BLaER1 treated with 17β-estradiol and CSF1 and Interleukin-3, amounts not matched to agents 10 nM and 100 nM (cell line): Measurements from ENCODE around the gene ADAM11.

Source experiments
- H3K27ac ChIP-seq, 11 experiments: shearing (Covaris generic); formaldehyde crosslinking; 2 replicates each; pipeline ENCODE4 v1.8.1; 2022
- H3K27me3 ChIP-seq, 11 experiments: shearing (Covaris generic); formaldehyde crosslinking; 2 replicates each; pipeline ENCODE4 v1.8.1; 2022
- H3K36me3 ChIP-seq, 11 experiments: shearing (Covaris generic); formaldehyde crosslinking; 2 replicates each; pipeline ENCODE4 v1.8.1; 2022
- H3K4me1 ChIP-seq, 10 experiments: shearing (Covaris generic); formaldehyde crosslinking; 2 replicates each; pipeline ENCODE4 v1.8.1; 2022
- H3K4me2 ChIP-seq, 11 experiments: shearing (Covaris generic); formaldehyde crosslinking; 2 replicates each; pipeline ENCODE4 v1.8.1; 2022
- H3K4me3 ChIP-seq, 10 experiments: shearing (Covaris generic); formaldehyde crosslinking; 2 replicates each; pipeline ENCODE4 v1.8.1; 2022
- H3K9ac ChIP-seq, 11 experiments: shearing (Covaris generic); formaldehyde crosslinking; 2 replicates each; pipeline ENCODE4 v1.8.1; 2022
- H3K9me3 ChIP-seq, 11 experiments: shearing (Covaris generic); formaldehyde crosslinking; replicated peaks in 1 of 11; 2 replicates each; pipeline ENCODE4 v1.8.1; 2022
- H4K20me1 ChIP-seq, 11 experiments: shearing (Covaris generic); formaldehyde crosslinking; 2 replicates each; pipeline ENCODE4 v1.8.1; 2022
- Cebpa-rat ChIP-seq, 11 experiments: shearing (Covaris generic); IDR thresholded peaks; 2 replicates each; pipeline ENCODE4 v1.8.1; 2022

ADAM11 gene

GRCh38 chr17:44775838-44776621, 17.2 kb downstream of the ADAM11 start:
- H3K27ac ChIP-seq = no peak overlapping the region

DNA sequence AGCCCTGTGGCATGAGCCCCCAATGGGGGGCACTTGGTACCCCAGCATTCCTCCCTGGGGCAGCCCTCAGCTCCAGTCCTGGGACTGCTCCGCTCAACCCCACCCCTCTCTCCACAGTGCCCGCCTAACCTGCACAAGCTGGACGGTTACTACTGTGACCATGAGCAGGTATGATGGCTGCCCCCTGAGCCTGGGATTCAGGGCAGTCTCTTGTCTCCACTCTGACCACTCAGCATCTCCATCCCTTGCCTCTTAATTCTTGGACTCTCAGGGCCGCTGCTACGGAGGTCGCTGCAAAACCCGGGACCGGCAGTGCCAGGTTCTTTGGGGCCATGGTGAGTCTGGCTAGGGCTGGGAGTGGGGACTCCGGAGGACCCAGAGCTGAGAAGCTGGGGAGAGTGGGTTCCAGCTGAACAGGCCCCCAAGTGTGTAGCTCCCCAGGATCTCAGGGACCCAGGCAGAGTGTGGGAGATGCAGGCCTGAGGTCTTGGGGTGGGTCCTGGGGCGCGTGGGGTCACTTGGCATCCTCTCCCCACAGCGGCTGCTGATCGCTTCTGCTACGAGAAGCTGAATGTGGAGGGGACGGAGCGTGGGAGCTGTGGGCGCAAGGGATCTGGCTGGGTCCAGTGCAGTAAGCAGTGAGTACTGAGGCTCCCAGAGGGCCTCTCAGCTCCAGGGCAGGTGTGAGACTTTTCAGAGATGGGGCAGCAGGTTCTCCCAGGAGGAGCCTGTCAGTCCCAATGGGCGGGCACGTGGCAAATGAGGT, 18.0 kb downstream of the ADAM11 start:
- Histone ChIP-seq H3K9ac (peak overlapping the region in 4 of 11 experiments; percentile 48 to 67 (median 55); a peak in 4 of 22 replicates), H3K27me3 (peaks cover 0 to 21% (median 0%) of the 10 kb centered on the region in 11 experiments; a peak in 5 of 22 replicates), H3K4me3 (no peak overlapping the region; a peak in 1 of 20 replicates), H3K4me1 (peaks cover 11 to 57% (median 51%) of the 10 kb centered on the region in 10 experiments; a peak in 19 of 20 replicates), H3K27ac (no peak overlapping the region), H3K9me3 (no peaks in the 10 kb centered on the region), H3K36me3 (no peaks in the 10 kb centered on the region), H4K20me1 (peaks cover 0 to 17% (median 4%) of the 10 kb centered on the region in 11 experiments; a peak in 7 of 22 replicates), H3K4me2 (peak overlapping the region; percentile 99 to 100 (median 100); a peak in 21 of 22 replicates)
- TF ChIP-seq Cebpa-rat (IDR thresholded peaks at IDR 0.05) = no peak

More at GRCh38 chr17:44775838-44776621, 17.2 kb downstream of the ADAM11 start:
- peaks cover 0 to 21% (median 0%) of the 10 kb centered on the region in 11 experiments; a peak in 5 of 22 replicates for H3K27me3 ChIP-seq
- H3K9ac ChIP-seq = peak overlapping the region in 9 of 11 experiments; percentile 17 to 69 (median 63); a peak in 17 of 22 replicates
- no peaks in the 10 kb centered on the region for H3K9me3 ChIP-seq
- peak overlapping the region; percentile 99 to 100 (median 100) for H3K4me2 ChIP-seq
- TF ChIP-seq Cebpa-rat (IDR thresholded peaks at IDR 0.05) = no peak
- peaks cover 19 to 60% (median 56%) of the 10 kb centered on the region in 10 experiments for H3K4me1 ChIP-seq
- peaks cover 0 to 17% (median 4%) of the 10 kb centered on the region in 11 experiments; a peak in 7 of 22 replicates for H4K20me1 ChIP-seq
- H3K4me3 ChIP-seq = peak overlapping the region; percentile 61 to 81 (median 69)
- no peaks in the 10 kb centered on the region for H3K36me3 ChIP-seq

GRCh38 chr17:44777394-44778348, 18.9 kb downstream of the ADAM11 start:
- H3K27ac ChIP-seq = no peak overlapping the region
- H3K36me3 ChIP-seq = no peaks in the 10 kb centered on the region
- H3K9me3 ChIP-seq = no peaks in the 10 kb centered on the region
- H3K9ac ChIP-seq = peak overlapping the region in 5 of 11 experiments; percentile 12 to 51 (median 43); a peak in 5 of 22 replicates
- H4K20me1 ChIP-seq = peaks cover 0 to 17% (median 4%) of the 10 kb centered on the region in 11 experiments; a peak in 7 of 22 replicates
- peaks cover 0 to 21% (median 0%) of the 10 kb centered on the region in 11 experiments; a peak in 5 of 22 replicates for H3K27me3 ChIP-seq
- peak overlapping the region in 9 of 11 experiments; percentile 33 to 100 (median 100); a peak in 18 of 22 replicates for H3K4me2 ChIP-seq
- TF ChIP-seq Cebpa-rat (IDR thresholded peaks at IDR 0.05) = no peak
- H3K4me3 ChIP-seq = no peak overlapping the region
- H3K4me1 ChIP-seq = peaks cover 11 to 58% (median 51%) of the 10 kb centered on the region in 10 experiments; a peak in 18 of 20 replicates

DNA sequence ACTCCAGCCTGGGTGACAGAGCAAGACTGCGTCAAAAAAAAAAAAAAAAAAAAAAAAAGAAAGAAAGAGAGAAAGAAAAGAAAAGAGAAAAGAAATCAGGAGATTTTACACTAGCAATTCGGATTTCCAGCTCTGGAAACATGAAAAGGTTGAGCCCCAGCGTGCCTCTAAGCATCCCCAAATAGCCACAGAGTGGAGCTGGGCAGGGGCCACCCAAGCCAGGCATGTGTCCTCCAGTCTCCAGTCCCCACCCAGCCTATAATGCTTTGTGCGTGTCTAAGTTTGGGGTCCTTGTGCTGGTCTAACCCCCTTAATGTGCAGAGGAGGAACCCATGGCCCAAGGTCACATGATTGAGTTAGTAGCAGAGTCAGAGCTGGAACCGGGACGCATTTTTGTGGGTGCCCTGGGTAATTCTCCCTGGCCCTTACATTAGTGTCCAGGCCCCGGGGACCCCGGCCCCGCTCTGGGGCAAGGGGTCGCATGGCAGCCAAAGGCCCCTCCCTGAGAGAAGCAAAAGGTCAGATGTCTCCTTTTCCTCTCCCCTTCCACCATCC, 19.9 kb downstream of the ADAM11 start:
- TF ChIP-seq Cebpa-rat (IDR thresholded peaks at IDR 0.05) = no peak
- Histone ChIP-seq H3K9ac (peak overlapping the region in 9 of 11 experiments; percentile 15 to 73 (median 63); a peak in 12 of 22 replicates), H3K9me3 (no peaks in the 10 kb centered on the region), H3K27me3 (peaks cover 0 to 21% (median 0%) of the 10 kb centered on the region in 11 experiments; a peak in 5 of 22 replicates), H4K20me1 (peaks cover 0 to 17% (median 4%) of the 10 kb centered on the region in 11 experiments; a peak in 7 of 22 replicates), H3K4me3 (peak overlapping the region; percentile 41 to 70 (median 54); a peak in 17 of 20 replicates), H3K4me1 (peaks cover 11 to 58% (median 51%) of the 10 kb centered on the region in 10 experiments; a peak in 18 of 20 replicates), H3K27ac (no peak overlapping the region), H3K36me3 (no peaks in the 10 kb centered on the region), H3K4me2 (peak overlapping the region; percentile 74 to 100 (median 90))

DNA sequence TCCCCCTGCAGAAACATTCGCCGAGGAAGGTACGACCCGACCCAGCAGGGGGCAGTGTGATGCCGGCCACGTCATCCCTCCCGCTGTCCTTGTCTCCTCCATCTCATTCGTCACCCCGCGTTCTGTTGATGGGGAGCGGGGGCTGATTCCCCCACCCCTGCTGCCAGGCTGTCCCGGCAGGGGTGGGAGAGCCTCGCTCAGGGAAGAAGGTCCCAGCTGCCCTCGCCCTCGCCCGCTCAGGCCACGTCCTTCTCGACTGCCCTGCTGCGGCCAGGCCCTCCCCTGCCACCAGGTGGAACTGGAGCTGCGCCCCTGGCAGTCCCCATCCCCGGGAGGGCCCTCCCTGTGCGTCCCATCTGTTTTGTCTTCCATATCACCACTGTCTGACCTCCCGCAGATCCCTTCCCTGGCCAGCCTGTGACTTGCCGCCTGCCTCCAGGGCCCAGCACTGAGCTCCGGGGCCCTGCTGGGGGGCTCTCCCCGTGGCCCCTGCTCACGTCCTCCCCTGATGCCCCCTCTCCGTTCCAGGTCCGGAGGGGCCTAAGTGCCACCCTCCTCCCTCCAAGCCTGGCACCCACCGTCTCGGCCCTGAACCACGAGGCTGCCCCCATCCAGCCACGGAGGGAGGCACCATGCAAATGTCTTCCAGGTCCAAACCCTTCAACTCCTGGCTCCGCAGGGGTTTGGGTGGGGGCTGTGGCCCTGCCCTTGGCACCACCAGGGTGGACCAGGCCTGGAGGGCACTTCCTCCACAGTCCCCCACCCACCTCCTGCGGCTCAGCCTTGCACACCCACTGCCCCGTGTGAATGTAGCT, 20.6 kb downstream of the ADAM11 start:
- Histone ChIP-seq H3K9me3 (no peaks in the 10 kb centered on the region), H3K4me2 (peak overlapping the region; percentile 74 to 100 (median 90)), H3K27me3 (peaks cover 0 to 21% (median 0%) of the 10 kb centered on the region in 11 experiments; a peak in 5 of 22 replicates), H3K9ac (peak overlapping the region in 10 of 11 experiments; percentile 15 to 73 (median 62); a peak in 18 of 22 replicates), H3K36me3 (no peaks in the 10 kb centered on the region), H3K4me3 (peak overlapping the region; percentile 41 to 70 (median 54); a peak in 19 of 20 replicates), H3K27ac (peak overlapping the region in 3 of 11 experiments; percentile 5 to 36 (median 24); a peak in 3 of 22 replicates), H4K20me1 (peaks cover 0 to 17% (median 4%) of the 10 kb centered on the region in 11 experiments; a peak in 7 of 22 replicates), H3K4me1 (peaks cover 11 to 58% (median 49%) of the 10 kb centered on the region in 10 experiments; a peak in 18 of 20 replicates)
- TF ChIP-seq Cebpa-rat (IDR thresholded peaks at IDR 0.05) = no peak

DNA sequence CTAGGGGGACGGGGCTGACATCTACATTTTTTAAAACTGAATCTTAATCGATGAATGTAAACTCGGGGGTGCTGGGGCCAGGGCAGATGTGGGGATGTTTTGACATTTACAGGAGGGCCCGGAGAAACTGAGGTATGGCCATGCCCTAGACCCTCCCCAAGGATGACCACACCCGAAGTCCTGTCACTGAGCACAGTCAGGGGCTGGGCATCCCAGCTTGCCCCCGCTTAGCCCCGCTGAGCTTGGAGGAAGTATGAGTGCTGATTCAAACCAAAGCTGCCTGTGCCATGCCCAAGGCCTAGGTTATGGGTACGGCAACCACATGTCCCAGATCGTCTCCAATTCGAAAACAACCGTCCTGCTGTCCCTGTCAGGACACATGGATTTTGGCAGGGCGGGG, 21.4 kb downstream of the ADAM11 start:
- H3K4me2 ChIP-seq = peak overlapping the region in 4 of 11 experiments; percentile 7 to 100 (median 86); a peak in 4 of 22 replicates
- H3K4me3 ChIP-seq = no peak overlapping the region
- peaks cover 0 to 17% (median 2%) of the 10 kb centered on the region in 11 experiments; a peak in 7 of 22 replicates for H4K20me1 ChIP-seq
- peaks cover 11 to 54% (median 42%) of the 10 kb centered on the region in 10 experiments; a peak in 18 of 20 replicates for H3K4me1 ChIP-seq
- peaks cover 0 to 21% (median 0%) of the 10 kb centered on the region in 11 experiments; a peak in 5 of 22 replicates for H3K27me3 ChIP-seq
- H3K36me3 ChIP-seq = no peaks in the 10 kb centered on the region
- no peak overlapping the region for H3K27ac ChIP-seq
- no peak for TF ChIP-seq Cebpa-rat (IDR thresholded peaks at IDR 0.05)
- no peaks in the 10 kb centered on the region for H3K9me3 ChIP-seq
- H3K9ac ChIP-seq = peak overlapping the region in 1 of 11 experiments; percentile 73; a peak in 2 of 22 replicates
